Central memory CD8-positive, alpha-beta T cell (primary cell): Measurements from ENCODE around the gene CLPSL2.

Experiments
- ATAC-seq: fragments of 150-1000 bp; cut with Tn5 transposase; replicated peaks from 2 replicates; pipeline ENCODE4 v1.10.0; 2022; ENCODE audit warnings: mild to moderate bottlenecking, moderate FRiP score, moderate number of reproducible peaks; ENCODE audit not compliant: poor library complexity, severe bottlenecking; ENCODE audit errors: extremely low read depth
- DNase-seq, 2 donors: peaks; one replicate each; pipeline ENCODE4 v3.0.0; 2021; ENCODE audit warnings: low spot score in 2 of 2
- H3K27ac Mint-ChIP-seq: one replicate; pipeline ENCODE4 v1.8.0; 2022; ENCODE audit warnings: low read depth, mild to moderate bottlenecking, moderate library complexity, mixed read lengths
- H3K27me3 Mint-ChIP-seq: one replicate; pipeline ENCODE4 v1.8.0; 2022; ENCODE audit warnings: mixed read lengths
- H3K36me3 Mint-ChIP-seq: one replicate; pipeline ENCODE4 v1.8.0; 2022; ENCODE audit warnings: mild to moderate bottlenecking, moderate library complexity, mixed read lengths; ENCODE audit not compliant: insufficient read depth
- H3K4me1 Mint-ChIP-seq: one replicate; pipeline ENCODE4 v1.8.0; 2022; ENCODE audit warnings: mixed read lengths
- H3K4me3 Mint-ChIP-seq: one replicate; pipeline ENCODE4 v1.8.0; 2022; ENCODE audit warnings: mild to moderate bottlenecking, moderate library complexity, mixed read lengths
- H3K9me3 Mint-ChIP-seq: one replicate; pipeline ENCODE4 v1.8.0; 2022; ENCODE audit warnings: mixed read lengths

Gene CLPSL2

GRCh38 chr6:35755278-35755924 lies 21.0 kb upstream of the CLPSL2 start:
- DNase-seq: no peak
- H3K9me3 Mint-ChIP-seq: no peaks in the 10 kb centered on the region
- H3K4me1 Mint-ChIP-seq: peaks cover 5% of the 10 kb centered on the region
- H3K27me3 Mint-ChIP-seq: peaks cover 44% of the 10 kb centered on the region
- peaks cover 2% of the 10 kb centered on the region for H3K36me3 Mint-ChIP-seq
- no peak overlapping the region for H3K4me3 Mint-ChIP-seq
- no peak for ATAC-seq
- no peak overlapping the region for H3K27ac Mint-ChIP-seq

- H3K27ac Mint-ChIP-seq: no peak overlapping the region
- peaks cover 5% of the 10 kb centered on the region for H3K4me1 Mint-ChIP-seq
- ATAC-seq (no peak), DNase-seq (no peak)
- H3K4me3 Mint-ChIP-seq: no peak overlapping the region
- peaks cover 55% of the 10 kb centered on the region for H3K27me3 Mint-ChIP-seq
- no peaks in the 10 kb centered on the region for H3K9me3 Mint-ChIP-seq
- peaks cover 2% of the 10 kb centered on the region for H3K36me3 Mint-ChIP-seq
These were observed 18.8 kb upstream of the CLPSL2 start for GRCh38 chr6:35757456-35758123.

DNA sequence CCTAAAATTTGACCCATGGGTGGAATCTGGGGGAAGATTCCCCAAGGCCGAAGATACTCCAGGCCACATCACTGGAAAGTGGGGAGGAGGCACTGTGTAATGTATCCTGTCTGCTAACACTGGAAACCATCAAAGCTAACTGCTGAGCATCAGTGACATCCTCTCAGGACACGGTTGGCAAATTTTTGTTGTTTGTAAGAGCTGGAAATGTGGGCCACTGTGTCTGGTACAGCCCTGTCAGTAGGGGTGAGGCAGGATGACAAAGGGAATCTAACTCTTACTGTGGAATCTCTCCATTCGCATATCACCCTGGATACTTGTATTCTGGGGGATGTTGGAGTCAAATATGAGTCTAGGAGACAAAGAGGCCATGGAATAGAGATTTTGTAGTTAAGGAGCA lies 17.0 kb upstream of the CLPSL2 start:
- Mint-ChIP-seq H3K4me1 (peaks cover 5% of the 10 kb centered on the region), H3K36me3 (peaks cover 2% of the 10 kb centered on the region), H3K27me3 (peaks cover 73% of the 10 kb centered on the region), H3K4me3 (no peak overlapping the region), H3K9me3 (no peaks in the 10 kb centered on the region), H3K27ac (no peak overlapping the region)
- ATAC-seq: no peak
- no peak for DNase-seq

DNA sequence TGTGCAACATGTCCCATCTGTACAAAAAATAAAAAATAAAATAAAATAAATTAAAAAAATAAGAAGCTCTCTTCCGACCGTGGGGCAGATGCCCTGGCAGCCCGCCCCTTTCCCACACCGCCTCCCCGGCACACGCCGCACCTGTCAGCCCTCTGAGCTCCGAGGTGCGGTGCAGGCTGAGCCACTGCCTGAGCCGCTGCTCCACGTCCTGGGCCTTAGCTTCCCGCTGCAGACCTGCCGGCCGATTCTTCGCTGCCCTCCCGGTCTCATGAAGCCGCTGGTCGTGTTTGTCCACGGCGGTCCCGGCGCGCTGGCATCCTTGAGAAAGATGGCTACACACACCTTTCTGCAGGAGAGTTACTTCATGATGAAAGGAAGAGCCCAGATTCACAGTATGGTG lies 10.7 kb upstream of the CLPSL2 start:
- DNase-seq (no peak), ATAC-seq (no peak)
- Mint-ChIP-seq H3K4me1 (no peaks in the 10 kb centered on the region), H3K27ac (no peak overlapping the region), H3K27me3 (peaks cover 40% of the 10 kb centered on the region), H3K9me3 (no peaks in the 10 kb centered on the region), H3K36me3 (no peaks in the 10 kb centered on the region), H3K4me3 (no peak overlapping the region)

GRCh38 chr6:35769211-35769610 lies 7.2 kb upstream of the CLPSL2 start:
- Mint-ChIP-seq H3K27me3 (peaks cover 20% of the 10 kb centered on the region), H3K36me3 (no peaks in the 10 kb centered on the region), H3K9me3 (no peaks in the 10 kb centered on the region), H3K27ac (no peak overlapping the region), H3K4me1 (no peaks in the 10 kb centered on the region), H3K4me3 (no peak overlapping the region)
- DNase-seq (no peak), ATAC-seq (no peak)

- Mint-ChIP-seq H3K4me1 (no peaks in the 10 kb centered on the region), H3K9me3 (no peaks in the 10 kb centered on the region), H3K27ac (no peak overlapping the region), H3K4me3 (no peak overlapping the region), H3K36me3 (no peaks in the 10 kb centered on the region), H3K27me3 (peaks cover 33% of the 10 kb centered on the region)
- DNase-seq (no peak), ATAC-seq (no peak)
These were observed 5.1 kb upstream of the CLPSL2 start for GRCh38 chr6:35771343-35771627.

- ATAC-seq (no peak), DNase-seq (no peak)
- no peak overlapping the region for H3K27ac Mint-ChIP-seq
- H3K4me1 Mint-ChIP-seq: peaks cover 5% of the 10 kb centered on the region
- no peaks in the 10 kb centered on the region for H3K36me3 Mint-ChIP-seq
- no peak overlapping the region for H3K4me3 Mint-ChIP-seq
- H3K9me3 Mint-ChIP-seq: no peaks in the 10 kb centered on the region
- H3K27me3 Mint-ChIP-seq: peaks cover 55% of the 10 kb centered on the region
These were observed 2.1 kb upstream of the CLPSL2 start for GRCh38 chr6:35774116-35774794.

GRCh38 chr6:35775031-35775430 lies 1.4 kb upstream of the CLPSL2 start:
- no peak overlapping the region for H3K4me3 Mint-ChIP-seq
- H3K27ac Mint-ChIP-seq: no peak overlapping the region
- no peaks in the 10 kb centered on the region for H3K9me3 Mint-ChIP-seq
- DNase-seq (no peak), ATAC-seq (no peak)
- peaks cover 55% of the 10 kb centered on the region for H3K27me3 Mint-ChIP-seq
- no peaks in the 10 kb centered on the region for H3K36me3 Mint-ChIP-seq
- peaks cover 5% of the 10 kb centered on the region for H3K4me1 Mint-ChIP-seq

- Mint-ChIP-seq H3K27me3 (peaks cover 44% of the 10 kb centered on the region), H3K4me1 (peaks cover 5% of the 10 kb centered on the region), H3K36me3 (no peaks in the 10 kb centered on the region), H3K9me3 (no peaks in the 10 kb centered on the region), H3K27ac (no peak overlapping the region), H3K4me3 (peak overlapping the region; percentile 39)
- DNase-seq (no peak), ATAC-seq (no peak)
These were observed 1.1 kb downstream of the CLPSL2 start for GRCh38 chr6:35777356-35778102.

DNA sequence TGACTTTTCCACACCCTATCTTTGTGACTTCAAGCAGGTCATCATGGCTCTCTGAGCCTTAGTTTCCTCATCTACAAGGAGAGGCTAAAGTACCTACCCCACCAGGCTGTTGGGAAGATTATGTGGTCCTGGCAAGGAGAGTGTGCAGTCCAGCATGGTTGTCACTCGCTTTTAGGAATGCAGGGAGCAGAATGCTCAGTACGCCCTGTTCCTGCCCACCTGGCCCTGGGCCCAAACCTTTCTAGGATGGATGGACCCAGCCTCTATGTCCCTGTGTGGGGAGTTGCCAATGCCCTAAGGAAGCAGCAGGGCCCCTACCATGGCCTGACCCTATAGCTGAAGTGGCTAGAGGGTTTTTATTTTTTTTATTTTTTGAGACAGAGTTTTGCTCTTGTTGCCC lies 2.0 kb downstream of the CLPSL2 start:
- DNase-seq (no peak), ATAC-seq (no peak)
- H3K9me3 Mint-ChIP-seq: no peaks in the 10 kb centered on the region
- H3K27me3 Mint-ChIP-seq: peaks cover 53% of the 10 kb centered on the region
- H3K4me3 Mint-ChIP-seq: no peak overlapping the region
- no peak overlapping the region for H3K27ac Mint-ChIP-seq
- peaks cover 5% of the 10 kb centered on the region for H3K4me1 Mint-ChIP-seq
- H3K36me3 Mint-ChIP-seq: no peaks in the 10 kb centered on the region

GRCh38 chr6:35780719-35781118 lies 4.3 kb downstream of the CLPSL2 start, which contains the start of gene CLPSL1:
Gene CLPSL1, plus strand, starts transcription at chr6:35781019. Its CDS starts 92 bp downstream, at chr6:35781111.
- H3K4me3 Mint-ChIP-seq: no peak within 1 kb of the TSS
- no peaks in the 10 kb centered on the region for H3K9me3 Mint-ChIP-seq
- peaks cover 5% of the 10 kb centered on the region for H3K4me1 Mint-ChIP-seq
- H3K27me3 Mint-ChIP-seq: peaks cover 62% of the 10 kb centered on the region
- H3K27ac Mint-ChIP-seq: no peak within 1 kb of the TSS
- ATAC-seq: no peak
- H3K36me3 Mint-ChIP-seq: no peaks in the 10 kb centered on the region
- no peak for DNase-seq

DNA sequence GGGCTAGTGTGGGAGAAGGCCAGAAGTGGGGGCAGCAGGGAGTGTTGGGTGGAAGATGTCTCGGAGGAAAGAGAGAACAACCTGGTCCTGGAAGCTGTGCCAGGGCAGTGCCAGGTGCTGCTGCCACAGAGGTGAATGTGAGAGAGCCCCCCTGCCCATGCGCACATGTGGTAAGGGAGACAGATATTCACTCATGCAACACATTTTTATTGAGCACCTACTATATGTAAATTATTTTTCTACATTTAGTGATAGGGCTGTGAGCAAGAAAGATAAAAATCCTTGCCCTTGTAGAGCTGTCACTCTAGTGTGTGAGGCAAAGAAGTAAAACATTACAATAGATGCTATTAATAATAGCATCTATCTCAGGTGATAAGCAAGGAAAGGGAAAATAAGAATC lies 4.9 kb downstream of the CLPSL2 start:
- no peaks in the 10 kb centered on the region for H3K36me3 Mint-ChIP-seq
- H3K27me3 Mint-ChIP-seq: peaks cover 62% of the 10 kb centered on the region
- H3K4me3 Mint-ChIP-seq: no peak overlapping the region
- ATAC-seq (no peak), DNase-seq (no peak)
- H3K9me3 Mint-ChIP-seq: no peaks in the 10 kb centered on the region
- H3K4me1 Mint-ChIP-seq: peaks cover 5% of the 10 kb centered on the region
- no peak overlapping the region for H3K27ac Mint-ChIP-seq
